LHCN-M2 (cell line): ENCODE data around the gene APLP2. TPM values are rescaled to one million over a fixed set of nuclear protein-coding genes. Genes with fewer than 3 reads are reported as not detected.

Experiments used
- DNase-seq: peaks from one replicate; pipeline ENCODE4 v3.0.0-alpha.2; 2012; ENCODE audit warnings: low read depth
- total RNA-seq: library from RNA; depleted of rRNA; stranded (reverse); fragments of >200 nt; gene quantifications from 2 replicates; pipeline ENCODE4 v1.2.3, GENCODE V29; 2014

Gene APLP2
- total RNA-seq, 1 experiment from 2014 or later: 259 TPM

- DNase-seq: no peak
Observed at GRCh38 chr11:130118165-130118564, 48.5 kb downstream of the APLP2 start.

- no peak for DNase-seq
Observed at GRCh38 chr11:130118636-130119387, 49.1 kb downstream of the APLP2 start.

GRCh38 chr11:130120045-130120444 lies 50.4 kb downstream of the APLP2 start:
- no peak for DNase-seq

DNA sequence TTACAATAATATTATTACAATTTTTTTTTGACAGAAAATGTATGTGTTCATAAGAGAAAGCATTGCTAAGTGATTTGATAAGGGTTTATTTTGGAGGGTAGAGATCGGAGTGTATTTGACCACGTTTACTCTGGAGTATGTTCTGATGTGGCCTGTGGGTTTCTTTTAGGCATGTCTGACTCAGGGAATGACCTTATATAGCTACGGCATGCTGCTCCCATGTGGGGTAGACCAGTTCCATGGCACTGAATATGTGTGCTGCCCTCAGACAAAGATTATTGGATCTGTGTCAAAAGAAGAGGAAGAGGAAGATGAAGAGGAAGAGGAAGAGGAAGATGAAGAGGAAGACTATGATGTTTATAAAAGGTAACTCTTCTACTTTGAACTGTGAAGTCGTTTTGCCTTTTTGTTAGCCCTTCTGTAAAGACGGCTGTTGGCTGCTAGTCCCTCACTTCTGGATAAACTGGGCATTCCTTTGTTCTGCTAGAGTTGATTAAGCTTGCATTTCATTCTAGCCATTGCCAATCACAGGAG lies 51.8 kb downstream of the APLP2 start:
- peak; percentile 85 for DNase-seq

GRCh38 chr11:130122141-130122575 lies 52.5 kb downstream of the APLP2 start:
- no peak for DNase-seq

DNA sequence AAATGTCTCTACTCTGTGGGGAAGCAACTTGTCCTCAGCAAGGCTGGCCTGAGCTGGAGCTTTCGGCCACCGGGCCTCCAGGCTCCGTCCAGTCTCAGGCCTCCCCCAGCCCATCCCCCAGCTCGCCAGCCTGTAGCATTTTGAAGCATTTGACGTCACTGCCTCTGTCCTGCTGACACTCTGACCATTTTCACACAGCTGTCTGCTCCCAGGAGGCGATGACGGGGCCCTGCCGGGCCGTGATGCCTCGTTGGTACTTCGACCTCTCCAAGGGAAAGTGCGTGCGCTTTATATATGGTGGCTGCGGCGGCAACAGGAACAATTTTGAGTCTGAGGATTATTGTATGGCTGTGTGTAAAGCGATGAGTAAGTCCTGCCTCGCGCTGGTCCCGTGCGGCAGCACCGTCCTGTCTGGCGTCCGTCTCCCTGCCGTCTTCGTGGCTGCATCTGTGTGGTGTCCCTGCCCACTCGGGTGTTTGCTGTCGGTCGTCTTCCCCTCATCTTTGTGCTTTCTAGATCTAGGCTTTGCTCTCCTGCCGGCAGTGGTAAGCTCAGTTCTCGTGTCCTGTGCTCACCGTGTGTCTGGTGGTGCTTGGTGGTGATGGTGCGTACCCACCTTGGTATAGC lies 53.8 kb downstream of the APLP2 start:
- no peak for DNase-seq

- peak; percentile 95 for DNase-seq
Observed at GRCh38 chr11:130124096-130124495, 54.4 kb downstream of the APLP2 start.

DNA sequence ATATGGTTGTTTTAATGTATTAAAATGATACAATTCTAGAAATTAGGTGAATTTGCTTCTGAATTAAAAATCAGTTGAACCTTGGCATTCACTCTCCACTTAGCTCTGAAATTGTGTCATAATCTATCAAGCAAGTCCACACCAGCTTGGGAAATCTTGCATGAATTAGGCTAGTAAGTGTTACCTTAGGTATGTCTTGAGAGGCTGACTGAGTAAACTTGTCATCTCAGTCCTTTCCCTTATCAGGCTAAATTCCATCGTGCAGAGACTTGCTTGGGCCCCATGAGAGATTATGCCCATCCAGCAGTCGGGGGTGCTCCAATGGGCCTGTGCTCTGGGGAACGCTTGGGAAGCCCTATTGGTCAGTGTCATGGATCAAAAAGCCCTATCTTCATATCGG lies 55.9 kb downstream of the APLP2 start:
- DNase-seq: no peak

DNA sequence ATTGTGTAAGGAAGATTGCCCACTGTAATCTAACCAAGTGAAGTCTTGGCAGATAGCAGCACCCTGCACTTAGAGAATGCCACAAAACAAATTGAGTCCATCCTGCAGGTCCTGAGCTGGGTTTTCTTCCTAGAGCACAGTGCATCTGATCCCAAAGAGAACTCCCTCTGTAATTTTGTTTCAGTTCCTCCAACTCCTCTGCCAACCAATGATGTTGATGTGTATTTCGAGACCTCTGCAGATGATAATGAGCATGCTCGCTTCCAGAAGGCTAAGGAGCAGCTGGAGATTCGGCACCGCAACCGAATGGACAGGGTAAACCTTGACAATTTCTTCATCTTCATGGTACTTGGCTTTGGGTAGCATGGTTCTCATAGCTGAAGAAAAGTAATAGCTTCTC lies 56.8 kb downstream of the APLP2 start:
- DNase-seq: no peak

- no peak for DNase-seq
Observed at GRCh38 chr11:130127509-130127908, 57.8 kb downstream of the APLP2 start.

DNA sequence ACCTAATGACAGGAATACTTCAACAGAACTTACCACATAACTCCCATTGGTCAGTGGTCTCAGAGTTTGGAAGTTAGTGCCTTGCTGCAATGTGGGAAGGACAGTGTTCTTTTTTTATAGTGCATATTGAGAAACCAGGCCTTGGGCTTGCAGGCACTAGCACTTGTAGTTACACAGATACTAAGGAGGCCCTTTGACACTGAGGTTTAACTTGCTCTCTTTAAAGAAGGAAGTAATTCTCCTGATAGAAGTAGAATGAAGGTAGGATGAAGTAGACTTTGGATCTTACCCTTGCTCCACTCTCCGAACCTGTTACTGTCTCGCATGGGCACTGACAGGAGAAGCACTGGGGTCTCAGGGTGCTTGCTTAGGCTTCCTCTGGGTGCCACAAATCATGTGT lies 58.9 kb downstream of the APLP2 start:
- no peak for DNase-seq

DNA sequence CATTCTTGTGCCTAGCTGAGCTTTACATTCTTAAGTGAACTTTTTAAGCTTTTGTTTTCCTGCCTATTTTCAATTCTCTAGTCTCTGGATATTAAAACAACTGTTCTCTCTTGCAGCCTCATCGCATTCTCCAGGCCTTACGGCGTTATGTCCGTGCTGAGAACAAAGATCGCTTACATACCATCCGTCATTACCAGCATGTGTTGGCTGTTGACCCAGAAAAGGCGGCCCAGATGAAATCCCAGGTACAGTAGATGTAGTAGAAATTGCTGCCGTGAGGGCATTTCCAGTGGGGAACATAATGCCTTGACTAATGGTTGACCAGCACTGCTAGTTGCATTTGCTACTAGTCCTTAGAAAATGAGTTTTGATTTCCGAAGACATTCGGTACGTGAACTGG lies 60.2 kb downstream of the APLP2 start:
- DNase-seq: no peak

- DNase-seq: peak; percentile 60
Observed at GRCh38 chr11:130131961-130132850, 62.5 kb downstream of the APLP2 start.

- no peak for DNase-seq
Observed at GRCh38 chr11:130133716-130134115, 64.0 kb downstream of the APLP2 start.

DNA sequence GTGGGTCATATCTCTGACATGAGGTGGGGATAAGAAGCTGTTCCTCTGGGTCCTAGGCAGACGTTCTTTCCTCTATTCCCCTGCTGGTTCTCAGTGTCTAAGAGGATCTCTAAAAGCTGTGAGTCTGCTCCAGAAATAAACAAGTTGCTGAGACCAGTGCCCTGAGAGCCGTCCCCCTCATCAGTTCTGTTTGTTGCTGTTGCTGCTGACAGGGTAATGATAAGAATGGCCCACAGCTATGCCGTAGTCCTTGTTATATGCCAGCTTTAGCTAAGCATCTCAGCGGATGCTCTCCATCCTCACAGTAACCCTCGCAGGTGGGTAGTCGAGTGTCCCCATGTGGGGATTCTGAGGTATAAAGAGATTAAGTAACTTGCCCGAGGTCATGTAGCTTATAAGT lies 66.4 kb downstream of the APLP2 start:
- no peak for DNase-seq

DNA sequence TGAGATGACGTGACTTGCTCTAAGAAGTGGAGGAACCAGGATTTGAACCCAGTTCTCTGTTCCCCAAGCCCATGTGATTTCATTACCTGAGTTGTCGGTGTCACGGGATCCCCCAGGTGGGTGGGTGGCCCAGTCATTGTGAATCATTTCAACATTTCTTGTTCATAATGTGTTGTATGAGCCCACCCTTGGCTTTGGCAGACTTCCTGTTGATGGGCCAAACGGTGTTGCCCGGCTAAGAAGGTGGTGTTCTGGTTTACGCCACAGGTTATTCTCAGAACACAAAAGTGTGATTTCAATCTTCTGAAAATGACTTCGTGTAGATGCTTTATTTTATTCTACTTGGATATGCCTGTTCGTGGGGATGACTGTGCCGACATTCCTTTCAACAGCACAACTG lies 68.3 kb downstream of the APLP2 start:
- DNase-seq: no peak

GRCh38 chr11:130139401-130139800 lies 69.7 kb downstream of the APLP2 start:
- no peak for DNase-seq

- DNase-seq: no peak
Observed at GRCh38 chr11:130141561-130142341, 72.1 kb downstream of the APLP2 start.

GRCh38 chr11:130144141-130144540 lies 74.4 kb downstream of the APLP2 start:
- no peak for DNase-seq

- DNase-seq: no peak
Observed at GRCh38 chr11:130144861-130145281, 75.2 kb downstream of the APLP2 start.

DNA sequence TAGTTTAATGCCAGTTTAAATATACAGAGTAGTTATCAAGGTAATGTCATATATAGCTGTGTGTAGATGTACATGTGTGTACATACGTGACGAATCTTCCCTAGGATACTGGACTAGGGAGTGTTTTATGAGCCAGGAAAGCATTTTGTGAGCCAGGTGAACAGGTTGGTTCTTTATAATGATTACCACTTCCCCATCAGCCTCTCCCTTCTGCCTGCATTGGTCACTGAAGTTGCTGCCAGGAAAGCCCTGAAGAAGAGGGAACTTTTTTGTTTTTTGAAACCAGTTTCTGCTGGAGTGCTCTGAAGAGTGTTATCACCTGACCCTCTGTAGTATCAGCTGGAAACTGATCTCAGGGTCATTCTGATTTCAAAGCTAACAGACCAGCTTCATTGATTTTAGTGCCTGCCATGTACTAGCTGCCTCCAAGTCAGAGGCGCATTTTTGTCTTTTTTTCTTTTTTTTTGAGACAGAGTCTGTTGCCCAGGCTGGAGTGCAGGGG lies 75.7 kb downstream of the APLP2 start:
- no peak for DNase-seq
